ENCODE results near the gene PRKAB1.

Gene PRKAB1

GRCh38 chr12:119720349-119720748, 52.4 kb downstream of the PRKAB1 start:
- H3K9me3 ChIP-seq (replicated peaks; ENCODE audit: insufficient read depth, low read length), result no peaks in the 10 kb centered on the region
- H3K4me2 ChIP-seq (ENCODE audit: low read depth, low read length), result no peak overlapping the region
- TF ChIP-seq CTCF (IDR thresholded peaks at IDR 0.05; ENCODE audit: low read length) (no peak), EZH2phosphoT487 (IDR thresholded peaks at IDR 0.05; ENCODE audit: low read length) (no peak), EZH2 (optimal IDR thresholded peaks at IDR 0.05; ENCODE audit: low read depth, low read length) (no peak)
- H3K79me2 ChIP-seq (ENCODE audit: low read length), result no peaks in the 10 kb centered on the region
- H3K4me3 ChIP-seq (ENCODE audit: low read length), result no peak overlapping the region
- H4K20me1 ChIP-seq (ENCODE audit: insufficient read depth, low read length), result no peaks in the 10 kb centered on the region
- no peaks in the 10 kb centered on the region for H3K27me3 ChIP-seq (replicated peaks; ENCODE audit: insufficient read depth, low read length)
- H3K36me3 ChIP-seq (replicated peaks; ENCODE audit: insufficient read depth, low read length), result no peaks in the 10 kb centered on the region
- H3K9me2 ChIP-seq (replicated peaks; ENCODE audit: insufficient read depth, low read length), result no peaks in the 10 kb centered on the region
- no peaks in the 10 kb centered on the region for H3K4me1 ChIP-seq (ENCODE audit: low read length)
- no peak for DNase-seq
- no peaks in the 10 kb centered on the region for H3F3A ChIP-seq (ENCODE audit: insufficient read depth, low read length)
- H3K27ac ChIP-seq (ENCODE audit: low read length), result no peak overlapping the region
- no peak overlapping the region for H3K9ac ChIP-seq (ENCODE audit: low read length)
- H2AFZ ChIP-seq (ENCODE audit: low read length), result no peak overlapping the region

DNA sequence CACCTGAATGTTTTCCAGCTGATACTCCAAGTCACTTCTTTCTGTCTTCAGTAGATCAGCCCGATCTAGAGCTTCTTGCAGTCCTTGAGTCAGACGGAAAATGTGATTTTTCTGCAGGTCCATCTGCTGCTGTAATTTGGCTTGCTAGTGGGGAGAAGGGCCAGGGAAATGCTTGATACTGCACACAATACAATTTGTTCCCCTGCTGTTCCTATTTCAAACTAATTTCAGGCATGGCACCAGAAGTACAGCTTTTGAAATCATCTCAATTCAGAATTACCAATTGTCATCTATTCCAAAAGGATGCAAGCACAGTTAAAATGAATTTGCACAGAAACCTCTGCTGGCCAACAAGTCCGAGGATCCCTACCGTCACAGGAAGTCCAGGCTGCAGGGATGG, 53.4 kb downstream of the PRKAB1 start:
- no peaks in the 10 kb centered on the region for H3K9me2 ChIP-seq (replicated peaks; ENCODE audit: insufficient read depth, low read length)
- no peaks in the 10 kb centered on the region for H3F3A ChIP-seq (ENCODE audit: insufficient read depth, low read length)
- no peak overlapping the region for H3K4me2 ChIP-seq (ENCODE audit: low read depth, low read length)
- no peaks in the 10 kb centered on the region for H3K79me2 ChIP-seq (ENCODE audit: low read length)
- no peak for DNase-seq
- H2AFZ ChIP-seq (ENCODE audit: low read length), result no peak overlapping the region
- no peaks in the 10 kb centered on the region for H4K20me1 ChIP-seq (ENCODE audit: insufficient read depth, low read length)
- no peaks in the 10 kb centered on the region for H3K4me1 ChIP-seq (ENCODE audit: low read length)
- no peak overlapping the region for H3K27ac ChIP-seq (ENCODE audit: low read length)
- no peaks in the 10 kb centered on the region for H3K27me3 ChIP-seq (replicated peaks; ENCODE audit: insufficient read depth, low read length)
- H3K4me3 ChIP-seq (ENCODE audit: low read length), result no peak overlapping the region
- H3K9me3 ChIP-seq (replicated peaks; ENCODE audit: insufficient read depth, low read length), result no peaks in the 10 kb centered on the region
- TF ChIP-seq EZH2phosphoT487 (IDR thresholded peaks at IDR 0.05; ENCODE audit: low read length), result no peak
- no peak for TF ChIP-seq CTCF (IDR thresholded peaks at IDR 0.05; ENCODE audit: low read length)
- TF ChIP-seq EZH2 (optimal IDR thresholded peaks at IDR 0.05; ENCODE audit: low read depth, low read length), result no peak
- H3K9ac ChIP-seq (ENCODE audit: low read length), result no peak overlapping the region
- no peaks in the 10 kb centered on the region for H3K36me3 ChIP-seq (replicated peaks; ENCODE audit: insufficient read depth, low read length)

GRCh38 chr12:119725523-119725922, 57.6 kb downstream of the PRKAB1 start:
- Histone ChIP-seq H3K9me3 (replicated peaks; ENCODE audit: insufficient read depth, low read length) (no peaks in the 10 kb centered on the region), H3K4me3 (ENCODE audit: low read length) (no peak overlapping the region), H3K27me3 (replicated peaks; ENCODE audit: insufficient read depth, low read length) (no peaks in the 10 kb centered on the region), H3K27ac (ENCODE audit: low read length) (no peak overlapping the region), H3K4me1 (ENCODE audit: low read length) (no peaks in the 10 kb centered on the region), H3K4me2 (ENCODE audit: low read depth, low read length) (no peak overlapping the region), H2AFZ (ENCODE audit: low read length) (no peak overlapping the region), H3K36me3 (replicated peaks; ENCODE audit: insufficient read depth, low read length) (no peaks in the 10 kb centered on the region), H4K20me1 (ENCODE audit: insufficient read depth, low read length) (no peaks in the 10 kb centered on the region), H3F3A (ENCODE audit: insufficient read depth, low read length) (no peaks in the 10 kb centered on the region), H3K9me2 (replicated peaks; ENCODE audit: insufficient read depth, low read length) (no peaks in the 10 kb centered on the region), H3K79me2 (ENCODE audit: low read length) (no peaks in the 10 kb centered on the region), H3K9ac (ENCODE audit: low read length) (no peak overlapping the region)
- DNase-seq, result no peak
- TF ChIP-seq EZH2phosphoT487 (IDR thresholded peaks at IDR 0.05; ENCODE audit: low read length), result no peak

- Histone ChIP-seq H4K20me1 (ENCODE audit: insufficient read depth, low read length) (no peaks in the 10 kb centered on the region), H3K4me2 (ENCODE audit: low read depth, low read length) (no peak overlapping the region), H3K4me3 (ENCODE audit: low read length) (no peak overlapping the region), H3K27ac (ENCODE audit: low read length) (no peak overlapping the region), H3K9me2 (replicated peaks; ENCODE audit: insufficient read depth, low read length) (no peaks in the 10 kb centered on the region), H3F3A (ENCODE audit: insufficient read depth, low read length) (no peaks in the 10 kb centered on the region), H3K9ac (ENCODE audit: low read length) (no peak overlapping the region), H3K79me2 (ENCODE audit: low read length) (no peaks in the 10 kb centered on the region), H3K36me3 (replicated peaks; ENCODE audit: insufficient read depth, low read length) (no peaks in the 10 kb centered on the region), H3K4me1 (ENCODE audit: low read length) (no peaks in the 10 kb centered on the region), H3K27me3 (replicated peaks; ENCODE audit: insufficient read depth, low read length) (no peaks in the 10 kb centered on the region), H2AFZ (ENCODE audit: low read length) (no peak overlapping the region), H3K9me3 (replicated peaks; ENCODE audit: insufficient read depth, low read length) (no peaks in the 10 kb centered on the region)
- no peak for DNase-seq
- no peak for TF ChIP-seq EZH2 (optimal IDR thresholded peaks at IDR 0.05; ENCODE audit: low read depth, low read length)
- no peak for TF ChIP-seq EZH2phosphoT487 (IDR thresholded peaks at IDR 0.05; ENCODE audit: low read length)
- no peak for TF ChIP-seq CTCF (IDR thresholded peaks at IDR 0.05; ENCODE audit: low read length)
These were observed 59.9 kb downstream of the PRKAB1 start for GRCh38 chr12:119727600-119728443.
